GM18868 (cell line): ENCODE data around the gene SPINK2.
A peak's percentile ranks its signal among the peaks of the same experiment; 100 is the strongest.

Experiments used
- ATAC-seq: cut with Tn5 transposase; IDR thresholded peaks from one replicate; pipeline ENCODE4 v1.9.1; 2021; ENCODE audit warnings: mild to moderate bottlenecking, moderate library complexity; ENCODE audit not compliant: unreplicated experiment

SPINK2 gene

DNA sequence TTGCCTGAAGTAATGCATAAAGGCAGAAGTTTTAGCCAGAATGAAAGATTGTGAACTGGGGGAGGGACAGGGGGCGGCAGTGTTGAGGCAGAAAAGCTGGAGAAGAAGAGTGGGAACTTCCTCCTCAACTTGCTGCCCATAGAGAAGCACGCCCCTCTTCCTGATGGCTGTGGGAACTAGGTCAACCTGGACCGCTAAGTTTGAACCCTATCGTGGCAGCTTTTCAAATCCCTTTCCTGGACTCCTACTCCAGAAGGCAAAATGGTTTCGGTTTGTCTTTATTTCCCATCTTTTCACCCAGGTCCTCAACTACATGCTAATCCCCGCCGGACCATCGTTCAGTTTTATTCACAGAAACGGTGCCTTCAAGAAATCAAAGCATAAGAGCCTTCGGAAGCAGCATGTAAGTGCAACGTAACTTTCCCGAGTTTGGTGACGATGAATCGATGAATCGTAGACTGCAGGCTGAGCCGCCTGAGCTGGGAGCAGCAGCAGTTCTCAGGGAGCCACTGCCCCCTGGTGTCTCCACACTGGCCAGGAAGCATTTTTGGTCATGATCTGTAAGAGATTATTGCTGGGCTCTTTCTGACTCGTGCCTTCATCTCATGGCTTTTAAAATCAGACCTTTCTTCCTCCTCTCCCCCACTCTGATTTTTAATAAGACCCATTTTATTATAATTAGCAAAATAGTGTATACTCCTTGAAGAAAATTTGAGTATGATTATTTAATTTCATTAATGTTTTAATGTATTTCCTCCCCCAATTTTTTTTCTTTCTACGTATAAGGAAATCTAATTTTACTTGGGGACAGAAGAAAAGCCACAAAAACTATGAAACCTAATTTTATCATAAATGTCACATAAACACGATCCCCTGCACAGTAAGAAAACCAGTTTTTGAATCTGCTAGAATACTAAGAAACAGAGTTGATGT, 21.4 kb downstream of the SPINK2 start:
- peak; percentile 90 for ATAC-seq

GRCh38 chr4:56799161-56799759, 22.2 kb downstream of the SPINK2 start:
- ATAC-seq, result no peak

DNA sequence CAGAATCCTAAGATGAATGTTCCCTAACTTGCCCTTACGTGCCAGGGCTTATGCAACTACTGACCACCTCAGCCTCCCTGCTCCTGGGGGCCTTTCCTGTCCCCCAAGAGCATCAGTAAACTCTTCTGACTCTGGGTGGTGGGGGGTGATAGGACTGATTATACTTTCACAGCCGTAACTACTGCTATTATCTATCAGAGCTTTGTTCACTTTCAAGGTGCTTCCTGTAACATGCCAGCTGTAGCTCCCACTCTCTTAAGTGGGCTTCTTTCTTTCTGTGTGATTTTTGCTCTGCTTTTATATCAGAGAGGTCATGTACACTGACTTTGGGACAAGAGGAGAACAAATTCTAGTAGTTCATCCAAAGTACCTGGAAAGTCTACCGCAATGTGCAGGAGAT, 25.3 kb downstream of the SPINK2 start:
- ATAC-seq, result no peak

DNA sequence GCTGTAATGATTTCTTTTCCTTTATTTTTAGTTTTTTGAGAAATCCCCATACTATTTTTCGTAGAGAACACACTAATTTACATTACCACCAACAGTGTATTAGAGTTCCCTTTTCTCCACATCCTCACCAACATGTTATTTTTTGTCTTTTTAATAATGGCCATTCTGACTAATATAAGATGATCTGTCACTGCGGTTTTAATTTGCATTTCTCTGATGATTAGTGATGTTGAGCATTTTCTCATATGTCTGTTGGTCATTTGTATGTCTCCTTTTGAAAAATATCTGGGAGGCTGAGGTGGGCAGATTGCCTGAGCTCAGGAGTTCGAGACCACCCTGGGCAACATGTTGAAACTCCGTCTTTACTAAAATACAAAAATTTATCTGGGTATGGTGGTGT, 30.2 kb downstream of the SPINK2 start:
- ATAC-seq, result peak; percentile 73

DNA sequence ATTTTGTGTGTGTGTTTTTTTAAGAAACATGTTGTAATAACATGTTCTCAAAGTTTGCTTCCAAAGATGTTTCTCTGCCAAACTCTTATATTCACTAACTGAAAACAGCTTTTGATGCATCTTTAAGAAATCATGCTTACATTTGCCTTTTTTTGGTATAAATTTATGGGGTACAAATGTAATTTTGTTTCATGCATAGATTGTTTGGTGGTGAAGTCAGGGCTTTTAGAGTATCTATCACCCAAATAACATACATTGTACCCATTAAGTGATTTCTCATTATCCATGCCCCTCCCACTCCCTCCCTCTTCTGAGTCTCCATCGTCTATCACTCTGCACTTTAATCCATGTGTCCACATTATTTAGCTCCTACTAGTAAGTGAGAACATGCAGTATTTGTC, 30.8 kb downstream of the SPINK2 start:
- ATAC-seq, result no peak

DNA sequence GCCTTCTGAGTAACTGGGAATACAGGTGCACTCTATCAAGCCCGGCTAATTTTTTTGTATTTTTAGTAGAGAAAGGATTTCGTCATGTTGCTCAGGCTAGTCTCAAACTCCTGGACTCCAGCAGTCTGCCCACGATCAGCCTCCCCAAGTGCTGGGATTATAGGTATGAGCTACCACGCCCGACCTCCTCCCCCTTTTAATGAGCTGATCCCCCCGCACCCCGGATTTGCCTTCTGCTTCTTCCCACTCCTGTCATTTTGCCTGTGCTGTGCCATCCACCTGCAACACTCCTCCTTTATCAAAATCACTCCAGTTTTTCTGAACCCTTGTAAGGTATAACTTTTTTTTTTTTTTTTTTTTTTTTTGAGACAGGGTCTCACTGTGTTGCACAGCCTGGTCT, 33.4 kb downstream of the SPINK2 start:
- ATAC-seq, result no peak

- no peak for ATAC-seq
Measured at GRCh38 chr4:56787380-56787779, 34.1 kb downstream of the SPINK2 start.

- no peak for ATAC-seq
Measured at GRCh38 chr4:56786955-56787354, 34.5 kb downstream of the SPINK2 start.

GRCh38 chr4:56783986-56784385, 37.5 kb downstream of the SPINK2 start:
- no peak for ATAC-seq

DNA sequence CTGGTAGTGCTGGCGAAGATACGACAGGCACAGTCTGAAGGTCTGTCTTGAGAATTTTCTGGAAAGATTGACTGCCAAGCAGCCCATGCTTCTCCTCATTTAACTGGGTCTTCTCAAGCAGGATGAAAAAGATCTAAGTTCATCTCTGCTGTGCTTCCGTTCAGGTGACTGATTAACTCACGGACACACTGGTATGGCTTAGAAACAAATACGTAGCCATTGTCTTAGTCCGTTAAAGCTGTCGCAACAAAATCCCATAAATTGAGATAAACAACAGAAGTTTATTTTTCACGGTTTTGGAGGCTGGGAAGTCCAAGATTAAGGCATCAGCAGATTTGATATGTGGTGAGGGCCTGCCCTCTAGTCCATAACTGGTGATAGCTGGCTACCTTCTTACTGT, 39.5 kb downstream of the SPINK2 start:
- no peak for ATAC-seq

DNA sequence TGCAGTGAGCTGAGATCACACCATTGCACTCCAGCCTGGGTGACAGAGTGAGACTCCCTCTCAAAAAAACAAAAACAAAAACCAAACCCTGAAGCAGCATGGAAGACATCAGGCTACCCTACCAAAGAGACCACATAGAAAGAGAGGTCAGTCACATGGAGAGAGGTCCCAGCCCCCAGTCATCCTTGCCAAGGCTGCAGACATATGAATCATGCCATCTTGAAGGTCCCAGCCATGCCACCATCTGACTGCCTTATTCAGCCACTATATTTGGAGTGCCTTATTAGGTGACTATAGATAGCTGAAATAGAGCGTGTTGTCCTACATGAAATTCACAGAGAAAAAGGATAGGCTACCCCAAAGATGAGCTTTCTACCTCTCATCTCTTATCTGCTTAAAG, 48.2 kb downstream of the SPINK2 start:
- ATAC-seq, result no peak

DNA sequence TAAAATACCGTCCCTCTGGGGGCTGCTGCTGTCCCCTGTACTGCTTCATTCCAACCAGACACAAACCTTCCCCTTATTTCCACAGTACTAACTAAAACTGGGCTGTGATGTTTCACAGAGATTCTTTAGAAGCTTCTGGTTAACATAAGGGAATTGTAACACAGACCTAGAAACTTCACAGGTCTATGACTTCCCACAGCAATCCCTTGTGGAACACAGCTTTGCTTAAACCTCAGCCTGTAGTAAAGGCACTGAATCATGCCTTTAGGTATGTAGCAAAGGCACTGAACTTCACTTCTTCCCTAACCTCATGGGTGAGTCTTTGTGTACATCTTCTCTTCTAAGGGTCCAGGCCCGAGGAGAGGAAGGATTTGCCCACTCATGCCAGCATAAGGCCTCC, 49.4 kb downstream of the SPINK2 start:
- no peak for ATAC-seq

GRCh38 chr4:56768763-56769162, 52.7 kb downstream of the SPINK2 start:
- peak; percentile 41 for ATAC-seq

- no peak for ATAC-seq
Measured at GRCh38 chr4:56768316-56768715, 53.2 kb downstream of the SPINK2 start.

DNA sequence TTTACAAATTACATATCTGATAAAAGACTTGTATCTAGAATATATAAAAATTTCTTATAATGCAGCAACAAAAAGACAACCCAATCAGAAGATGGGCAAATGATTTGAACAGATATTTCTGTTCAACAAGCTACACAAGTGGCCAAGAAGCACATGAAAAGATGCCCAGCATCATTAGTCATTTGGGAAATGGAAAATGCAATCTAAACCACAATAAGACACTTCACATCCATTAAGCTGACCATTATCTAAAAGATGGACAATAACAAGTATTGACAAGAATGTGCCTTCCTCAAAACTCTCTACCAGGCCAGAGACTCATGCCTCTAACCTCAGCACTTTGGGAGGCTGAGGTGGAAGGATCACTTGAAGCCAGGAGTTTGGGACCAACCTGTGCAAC, 53.9 kb downstream of the SPINK2 start:
- ATAC-seq, result no peak

DNA sequence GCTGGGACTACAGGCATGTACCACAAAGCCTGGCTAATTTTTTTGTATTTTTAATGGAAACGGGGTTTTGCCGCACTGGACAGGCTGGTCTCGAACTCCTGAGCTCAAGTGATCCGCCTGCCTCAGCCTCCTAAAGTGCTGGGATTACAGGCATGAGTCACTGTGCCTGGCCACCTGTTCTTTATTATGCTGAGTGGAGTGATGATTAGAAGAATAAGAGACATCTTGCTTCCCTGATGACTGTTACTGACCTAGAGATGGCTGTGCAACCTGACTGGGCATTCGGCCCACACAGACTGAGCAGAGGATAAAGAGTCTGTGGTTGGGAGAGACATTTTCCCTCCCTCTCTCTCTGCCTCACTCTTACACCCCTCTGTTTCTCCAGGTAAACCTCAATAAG, 56.7 kb downstream of the SPINK2 start:
- no peak for ATAC-seq

- no peak for ATAC-seq
Measured at GRCh38 chr4:56764223-56764622, 57.3 kb downstream of the SPINK2 start.

- ATAC-seq, result no peak
Measured at GRCh38 chr4:56762484-56763250, 58.8 kb downstream of the SPINK2 start.

DNA sequence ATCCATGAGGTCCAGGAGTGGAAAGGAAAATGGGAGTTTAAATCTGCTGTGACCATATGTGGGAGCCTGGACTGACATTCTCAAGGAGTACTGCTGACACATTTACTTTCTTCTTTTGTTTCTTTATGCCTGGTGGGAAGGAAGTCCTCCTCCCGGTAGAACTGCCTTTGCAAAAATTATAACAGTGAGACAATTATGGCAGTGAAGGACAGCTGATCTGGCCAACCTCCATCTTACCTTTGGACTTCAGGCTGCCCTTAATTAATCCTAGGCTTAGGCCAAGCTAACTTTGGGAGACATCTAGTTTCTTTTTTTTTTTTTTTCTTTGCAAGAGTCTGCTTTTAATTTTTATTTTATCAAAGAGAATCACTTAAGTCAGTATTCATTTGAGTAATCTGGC, 61.3 kb downstream of the SPINK2 start:
- no peak for ATAC-seq
